Fibroblast of skin of scalp (primary cell): ENCODE data around the gene OR1D5.
"Not testable (repeated sequence)": the region's sequence is repeated elsewhere in the genome, so short reads cannot be mapped to it uniquely, and the experiment has no call there.

Source experiments
- DNase-seq: peaks from one replicate; pipeline ENCODE4 v3.0.0-alpha.2; 2013

Gene OR1D5

GRCh38 chr17:3032258-3033247 lies 30.9 kb downstream of the OR1D5 start:
- no peak for DNase-seq

GRCh38 chr17:3030852-3031470 lies 32.4 kb downstream of the OR1D5 start:
- not testable (repeated sequence) for DNase-seq

- peak; percentile 71 for DNase-seq
These were observed 33.3 kb downstream of the OR1D5 start for GRCh38 chr17:3030096-3030495.

GRCh38 chr17:3029213-3029913 lies 34.0 kb downstream of the OR1D5 start:
- no peak for DNase-seq

GRCh38 chr17:3027786-3028532 lies 35.4 kb downstream of the OR1D5 start:
- DNase-seq, result no peak

GRCh38 chr17:3026856-3027751 lies 36.3 kb downstream of the OR1D5 start:
- DNase-seq, result no peak

- no peak for DNase-seq
These were observed 37.1 kb downstream of the OR1D5 start for GRCh38 chr17:3026125-3026855.

- DNase-seq, result no peak
These were observed 37.8 kb downstream of the OR1D5 start for GRCh38 chr17:3025421-3026124.

- DNase-seq, result no peak
These were observed 39.1 kb downstream of the OR1D5 start for GRCh38 chr17:3024346-3024745.

GRCh38 chr17:3022197-3022596 lies 41.2 kb downstream of the OR1D5 start:
- DNase-seq, result no peak

GRCh38 chr17:3020381-3020780 lies 43.0 kb downstream of the OR1D5 start:
- DNase-seq, result no peak

GRCh38 chr17:3019761-3020160 lies 43.6 kb downstream of the OR1D5 start:
- DNase-seq, result no peak

- no peak for DNase-seq
These were observed 45.5 kb downstream of the OR1D5 start for GRCh38 chr17:3017936-3018335.

GRCh38 chr17:3015890-3016289 lies 47.5 kb downstream of the OR1D5 start:
- peak; percentile 49 for DNase-seq

GRCh38 chr17:3012926-3013581 lies 50.4 kb downstream of the OR1D5 start:
- DNase-seq, result peak; percentile 65
